HepG2 (cell line): Measurements from ENCODE around the gene CIT. TPM values are rescaled to one million over a fixed set of nuclear protein-coding genes. Genes with fewer than 3 reads are reported as not detected.

Source experiments
- ATF4 ChIP-seq, 2 experiments: fragments of 450-650 bp in 1 of 2; sonication (generic) in 1 of 2; formaldehyde crosslinking; IDR thresholded peaks; 2 replicates each; pipeline versions ENCODE4 v1.5.0 to v1.8.0; 2020 to 2022; ENCODE audit warnings: mild to moderate bottlenecking in 1 of 2, missing genetic modification reagents in 1 of 2
- GLMP ChIP-seq: sonication (generic); formaldehyde crosslinking; IDR thresholded peaks from 2 replicates; pipeline ENCODE4 v1.9.0; 2021; ENCODE audit warnings: missing genetic modification reagents, mild to moderate bottlenecking, borderline replicate concordance
- REPIN1 ChIP-seq: sonication (generic); formaldehyde crosslinking; IDR thresholded peaks from 2 replicates; pipeline ENCODE4 v1.8.0; 2022; ENCODE audit warnings: missing genetic modification reagents, low read depth, mild to moderate bottlenecking, borderline replicate concordance
- ZNF234 ChIP-seq: sonication (generic); formaldehyde crosslinking; conservative IDR thresholded peaks from 2 replicates; pipeline ENCODE4 v1.5.1; 2020; ENCODE audit warnings: mild to moderate bottlenecking, missing genetic modification reagents
- ZNF530 ChIP-seq: sonication (generic); formaldehyde crosslinking; IDR thresholded peaks from 2 replicates; pipeline ENCODE4 v1.5.0; 2020; ENCODE audit warnings: low read depth, mild to moderate bottlenecking, missing genetic modification reagents
- ZXDC ChIP-seq: sonication (generic); formaldehyde crosslinking; IDR thresholded peaks from 2 replicates; pipeline ENCODE4 v1.5.0; 2020; ENCODE audit warnings: mild to moderate bottlenecking, missing genetic modification reagents
- polyA plus RNA-seq, 8 experiments: library from polyadenylated mRNA; depleted of rRNA in 3 of 8; stranded (reverse) in 7 of 8; unstranded in 1 of 8; fragments of >200 nt; fragmentation: Illumina TruSeq in 4 of 8; extraction: Trizol in 4 of 8; gene quantifications; 2 replicates each; pipeline versions ENCODE4 v1.2.1 to v1.2.3, GENCODE V29; 2011 to 2016; ENCODE audit warnings: low read depth in 4 of 8, missing spikeins in 1 of 8, mixed read lengths in 1 of 8; ENCODE audit not compliant: insufficient read depth in 1 of 8
- total RNA-seq, 5 experiments: library from RNA; depleted of rRNA; stranded (reverse); fragments of >200 nt; fragmentation: Illumina TruSeq; extraction: Trizol; gene quantifications; 2 replicates each; pipeline ENCODE4 v1.2.3, GENCODE V29; 2016; ENCODE audit warnings: low read depth in 1 of 5
- TF ChIP-seq, protein P1 (sequence below): sonication (generic); formaldehyde crosslinking; IDR thresholded peaks from 2 replicates; pipeline ENCODE4 v1.4.0; 2020; ENCODE audit warnings: low read depth, mild to moderate bottlenecking, missing genetic modification reagents

CIT gene
- total and polyA plus RNA-seq, 2 of the 13 experiments (the other 11 are each of a cell fraction or from before 2014, with no cell fraction given): 7.7 to 11.7 TPM

DNA sequence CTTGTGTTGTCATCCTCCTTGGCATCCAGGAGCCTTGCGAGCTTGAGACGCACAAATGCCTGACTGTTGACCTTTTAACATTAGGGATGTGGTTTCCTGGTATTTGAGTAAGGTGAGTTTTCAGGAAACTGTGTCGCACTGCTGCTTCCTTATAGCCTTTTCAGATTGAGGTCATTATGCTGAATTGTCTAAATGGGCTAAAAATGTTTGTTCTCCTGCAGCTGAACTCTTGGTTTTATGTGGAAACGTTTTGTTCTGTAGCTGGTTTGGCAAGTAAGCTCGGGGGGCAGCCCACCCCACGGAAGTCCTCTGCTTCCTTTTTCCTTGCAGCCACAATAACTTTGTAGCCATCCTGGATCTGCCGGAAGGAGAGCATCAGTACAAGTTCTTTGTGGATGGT is 203.5 kb downstream of the CIT start (continued):
- TF ChIP-seq ATF4 (CRISPR knock-in tag; IDR thresholded peaks at IDR 0.05) (no peak), ZXDC (no peak), GLMP (CRISPR knock-in tag) (no peak), ZNF530 (no peak), ZNF234 (CRISPR knock-in tag) (no peak), REPIN1 (CRISPR knock-in tag) (no peak)
- TF ChIP-seq, protein P1, sequence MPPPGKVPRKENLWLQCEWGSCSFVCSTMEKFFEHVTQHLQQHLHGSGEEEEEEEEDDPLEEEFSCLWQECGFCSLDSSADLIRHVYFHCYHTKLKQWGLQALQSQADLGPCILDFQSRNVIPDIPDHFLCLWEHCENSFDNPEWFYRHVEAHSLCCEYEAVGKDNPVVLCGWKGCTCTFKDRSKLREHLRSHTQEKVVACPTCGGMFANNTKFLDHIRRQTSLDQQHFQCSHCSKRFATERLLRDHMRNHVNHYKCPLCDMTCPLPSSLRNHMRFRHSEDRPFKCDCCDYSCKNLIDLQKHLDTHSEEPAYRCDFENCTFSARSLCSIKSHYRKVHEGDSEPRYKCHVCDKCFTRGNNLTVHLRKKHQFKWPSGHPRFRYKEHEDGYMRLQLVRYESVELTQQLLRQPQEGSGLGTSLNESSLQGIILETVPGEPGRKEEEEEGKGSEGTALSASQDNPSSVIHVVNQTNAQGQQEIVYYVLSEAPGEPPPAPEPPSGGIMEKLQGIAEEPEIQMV (CRISPR knock-in tag): no peak
- TF ChIP-seq, all 625 proteins: peak for 0
